HepG2 (cell line): ENCODE measurements around the gene CAMKK1.

Experiments used
- CTCF ChIP-seq: sonication (generic); formaldehyde crosslinking; IDR thresholded peaks from 2 replicates; pipeline ENCODE4 v1.5.0; 2020; ENCODE audit warnings: mild to moderate bottlenecking, missing genetic modification reagents, moderate library complexity
- ESRRA ChIP-seq: sonication (generic); formaldehyde crosslinking; IDR thresholded peaks from 2 replicates; pipeline ENCODE4 v1.5.1; 2020; ENCODE audit warnings: mild to moderate bottlenecking, low read depth, missing genetic modification reagents
- FOXP1 ChIP-seq, 2 experiments: fragments of 450-650 bp in 1 of 2; IDR thresholded peaks; 2 replicates each; pipeline ENCODE4 v1.6.1; 2017 to 2018; ENCODE audit warnings: antibody characterized with exemption in 1 of 2
- JUND ChIP-seq: sonication (generic); formaldehyde crosslinking; IDR thresholded peaks from 2 replicates; pipeline ENCODE4 v1.8.0; 2022; ENCODE audit warnings: mild to moderate bottlenecking, missing genetic modification reagents
- KDM3A ChIP-seq: IDR thresholded peaks from 2 replicates; pipeline ENCODE4 v1.6.1; 2018; ENCODE audit warnings: low read depth, missing compliant biosample characterization
- MAZ ChIP-seq, 2 experiments: sonication (generic) in 1 of 2; formaldehyde crosslinking in 1 of 2; IDR thresholded peaks; 2 replicates each; pipeline versions ENCODE4 v1.5.0 to v1.6.1; 2012 to 2020; ENCODE audit warnings: low read depth in 2 of 2, mild to moderate bottlenecking in 2 of 2, borderline replicate concordance in 1 of 2, improper control_type of control experiment in 1 of 2, low read length in 1 of 2, missing genetic modification reagents in 1 of 2, moderate library complexity in 1 of 2
- MLLT10 ChIP-seq: sonication (generic); formaldehyde crosslinking; IDR thresholded peaks from 2 replicates; pipeline ENCODE4 v1.4.0; 2020; ENCODE audit warnings: missing genetic modification reagents
- RAD51 ChIP-seq: fragments of 450-650 bp; IDR thresholded peaks from 2 replicates; pipeline ENCODE4 v1.6.1; 2016; ENCODE audit warnings: borderline replicate concordance
- SMC3 ChIP-seq: IDR thresholded peaks from 2 replicates; pipeline ENCODE4 v1.6.1; 2011; ENCODE audit warnings: low read length, improper control_type of control experiment
- ZBTB7A ChIP-seq: sonication (generic); formaldehyde crosslinking; IDR thresholded peaks from 2 replicates; pipeline ENCODE4 v1.8.0; 2022; ENCODE audit warnings: mild to moderate bottlenecking, missing genetic modification reagents
- ZFP90 ChIP-seq: sonication (generic); formaldehyde crosslinking; IDR thresholded peaks from 2 replicates; pipeline ENCODE4 v1.8.0; 2022; ENCODE audit warnings: missing genetic modification reagents, mild to moderate bottlenecking, inconsistent platforms, borderline replicate concordance
- TF ChIP-seq, protein P1 (sequence below): sonication (generic); formaldehyde crosslinking; IDR thresholded peaks from 2 replicates; pipeline ENCODE4 v1.4.0; 2020; ENCODE audit warnings: missing genetic modification reagents, borderline replicate concordance

GRCh38 chr17:3929181-3929580, 36.3 kb upstream of the CAMKK1 start:
- TF ChIP-seq FOXP1 (IDR thresholded peaks at IDR 0.05), result no peak
- TF ChIP-seq FOXP1 (CRISPR knock-in tag; IDR thresholded peaks at IDR 0.05), result no peak
- no peak for TF ChIP-seq CTCF
- TF ChIP-seq JUND (CRISPR knock-in tag), result no peak
- no peak for TF ChIP-seq ESRRA (CRISPR knock-in tag)
- TF ChIP-seq RAD51, result no peak
- no peak for TF ChIP-seq MLLT10
- TF ChIP-seq MAZ (IDR thresholded peaks at IDR 0.05; ENCODE audit: borderline replicate concordance, low read depth, low read length), result no peak
- no peak for TF ChIP-seq MAZ (CRISPR knock-in tag; IDR thresholded peaks at IDR 0.05; ENCODE audit: low read depth)
- no peak for TF ChIP-seq ZBTB7A
- no peak for TF ChIP-seq KDM3A
- no peak for TF ChIP-seq SMC3
- TF ChIP-seq, protein P1, sequence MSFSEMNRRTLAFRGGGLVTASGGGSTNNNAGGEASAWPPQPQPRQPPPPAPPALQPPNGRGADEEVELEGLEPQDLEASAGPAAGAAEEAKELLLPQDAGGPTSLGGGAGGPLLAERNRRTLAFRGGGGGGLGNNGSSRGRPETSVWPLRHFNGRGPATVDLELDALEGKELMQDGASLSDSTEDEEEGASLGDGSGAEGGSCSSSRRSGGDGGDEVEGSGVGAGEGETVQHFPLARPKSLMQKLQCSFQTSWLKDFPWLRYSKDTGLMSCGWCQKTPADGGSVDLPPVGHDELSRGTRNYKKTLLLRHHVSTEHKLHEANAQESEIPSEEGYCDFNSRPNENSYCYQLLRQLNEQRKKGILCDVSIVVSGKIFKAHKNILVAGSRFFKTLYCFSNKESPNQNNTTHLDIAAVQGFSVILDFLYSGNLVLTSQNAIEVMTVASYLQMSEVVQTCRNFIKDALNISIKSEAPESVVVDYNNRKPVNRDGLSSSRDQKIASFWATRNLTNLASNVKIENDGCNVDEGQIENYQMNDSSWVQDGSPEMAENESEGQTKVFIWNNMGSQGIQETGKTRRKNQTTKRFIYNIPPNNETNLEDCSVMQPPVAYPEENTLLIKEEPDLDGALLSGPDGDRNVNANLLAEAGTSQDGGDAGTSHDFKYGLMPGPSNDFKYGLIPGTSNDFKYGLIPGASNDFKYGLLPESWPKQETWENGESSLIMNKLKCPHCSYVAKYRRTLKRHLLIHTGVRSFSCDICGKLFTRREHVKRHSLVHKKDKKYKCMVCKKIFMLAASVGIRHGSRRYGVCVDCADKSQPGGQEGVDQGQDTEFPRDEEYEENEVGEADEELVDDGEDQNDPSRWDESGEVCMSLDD (CRISPR knock-in tag), result no peak
- TF ChIP-seq ZFP90, result no peak
